SK-N-SH (cell line): ENCODE results near the gene CNDP2.

Experiments used
- FOSL2 ChIP-seq: IDR thresholded peaks from 2 replicates; pipeline ENCODE4 v1.4.0; 2012; ENCODE audit warnings: low read depth, mild to moderate bottlenecking, moderate library complexity, borderline replicate concordance
- MAX ChIP-seq: IDR thresholded peaks from 2 replicates; pipeline ENCODE4 v1.4.0; 2012; ENCODE audit warnings: low read depth
- TCF12 ChIP-seq: IDR thresholded peaks from 2 replicates; pipeline ENCODE4 v1.4.0; 2012
- USF2 ChIP-seq: fragments of 150-350 bp; IDR thresholded peaks from 2 replicates; pipeline ENCODE4 v1.6.1; 2017; ENCODE audit warnings: antibody characterized with exemption, low read length, low read depth, borderline replicate concordance
- TF ChIP-seq, protein P1 (sequence below): IDR thresholded peaks from 2 replicates; pipeline ENCODE4 v1.4.0; 2012; ENCODE audit warnings: low read depth, borderline replicate concordance
- TF ChIP-seq, protein P2 (sequence below): fragments of 200-600 bp; sonication (generic); IDR thresholded peaks from 2 replicates; pipeline ENCODE4 v1.6.1; 2017; ENCODE audit warnings: antibody characterized with exemption, mild to moderate bottlenecking, moderate library complexity

- TF ChIP-seq MAX (no peak), TCF12 (no peak), USF2 (no peak), FOSL2 (no peak)
- TF ChIP-seq, protein P1, sequence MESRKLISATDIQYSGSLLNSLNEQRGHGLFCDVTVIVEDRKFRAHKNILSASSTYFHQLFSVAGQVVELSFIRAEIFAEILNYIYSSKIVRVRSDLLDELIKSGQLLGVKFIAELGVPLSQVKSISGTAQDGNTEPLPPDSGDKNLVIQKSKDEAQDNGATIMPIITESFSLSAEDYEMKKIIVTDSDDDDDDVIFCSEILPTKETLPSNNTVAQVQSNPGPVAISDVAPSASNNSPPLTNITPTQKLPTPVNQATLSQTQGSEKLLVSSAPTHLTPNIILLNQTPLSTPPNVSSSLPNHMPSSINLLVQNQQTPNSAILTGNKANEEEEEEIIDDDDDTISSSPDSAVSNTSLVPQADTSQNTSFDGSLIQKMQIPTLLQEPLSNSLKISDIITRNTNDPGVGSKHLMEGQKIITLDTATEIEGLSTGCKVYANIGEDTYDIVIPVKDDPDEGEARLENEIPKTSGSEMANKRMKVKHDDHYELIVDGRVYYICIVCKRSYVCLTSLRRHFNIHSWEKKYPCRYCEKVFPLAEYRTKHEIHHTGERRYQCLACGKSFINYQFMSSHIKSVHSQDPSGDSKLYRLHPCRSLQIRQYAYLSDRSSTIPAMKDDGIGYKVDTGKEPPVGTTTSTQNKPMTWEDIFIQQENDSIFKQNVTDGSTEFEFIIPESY: no peak
- TF ChIP-seq, protein P2, sequence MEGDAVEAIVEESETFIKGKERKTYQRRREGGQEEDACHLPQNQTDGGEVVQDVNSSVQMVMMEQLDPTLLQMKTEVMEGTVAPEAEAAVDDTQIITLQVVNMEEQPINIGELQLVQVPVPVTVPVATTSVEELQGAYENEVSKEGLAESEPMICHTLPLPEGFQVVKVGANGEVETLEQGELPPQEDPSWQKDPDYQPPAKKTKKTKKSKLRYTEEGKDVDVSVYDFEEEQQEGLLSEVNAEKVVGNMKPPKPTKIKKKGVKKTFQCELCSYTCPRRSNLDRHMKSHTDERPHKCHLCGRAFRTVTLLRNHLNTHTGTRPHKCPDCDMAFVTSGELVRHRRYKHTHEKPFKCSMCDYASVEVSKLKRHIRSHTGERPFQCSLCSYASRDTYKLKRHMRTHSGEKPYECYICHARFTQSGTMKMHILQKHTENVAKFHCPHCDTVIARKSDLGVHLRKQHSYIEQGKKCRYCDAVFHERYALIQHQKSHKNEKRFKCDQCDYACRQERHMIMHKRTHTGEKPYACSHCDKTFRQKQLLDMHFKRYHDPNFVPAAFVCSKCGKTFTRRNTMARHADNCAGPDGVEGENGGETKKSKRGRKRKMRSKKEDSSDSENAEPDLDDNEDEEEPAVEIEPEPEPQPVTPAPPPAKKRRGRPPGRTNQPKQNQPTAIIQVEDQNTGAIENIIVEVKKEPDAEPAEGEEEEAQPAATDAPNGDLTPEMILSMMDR: no peak
These were observed 16.3 kb downstream of the CNDP2 start for GRCh38 chr18:74512321-74513053.
